A549 (cell line): Measurements from ENCODE around the gene RNF5.

Experiments used
- CTCF ChIP-seq: fragments of >200 bp; sonication (Bioruptor Twin); formaldehyde crosslinking; IDR thresholded peaks from 3 replicates; pipeline ENCODE4 v1.5.1; 2016
- EHMT2 ChIP-seq: fragments of 200-600 bp; sonication (generic); IDR thresholded peaks from 2 replicates; pipeline ENCODE4 v1.6.1; 2016; ENCODE audit warnings: antibody characterized with exemption, low read depth, mild to moderate bottlenecking, moderate library complexity
- KDM1A ChIP-seq: fragments of 200-600 bp; sonication (generic); IDR thresholded peaks from 2 replicates; pipeline ENCODE4 v1.6.1; 2016; ENCODE audit warnings: low read depth, mild to moderate bottlenecking
- MYC ChIP-seq: IDR thresholded peaks from 2 replicates; pipeline ENCODE4 v1.6.1; 2012; ENCODE audit warnings: mild to moderate bottlenecking, inconsistent platforms, low read length, improper control_type of control experiment, borderline replicate concordance
- RFX5 ChIP-seq: fragments of 450-650 bp; IDR thresholded peaks from 2 replicates; pipeline ENCODE4 v1.7.1; 2014; ENCODE audit warnings: antibody characterized with exemption, mild to moderate bottlenecking, moderate library complexity
- USF2 ChIP-seq: fragments of 450-650 bp; IDR thresholded peaks from 2 replicates; pipeline ENCODE4 v1.6.1; 2014; ENCODE audit warnings: antibody characterized with exemption

- TF ChIP-seq KDM1A: no peak
- TF ChIP-seq RFX5: no peak
- TF ChIP-seq USF2: no peak
- no peak for TF ChIP-seq CTCF
- no peak for TF ChIP-seq EHMT2
- no peak for TF ChIP-seq MYC
Measured at GRCh38 chr6:32213649-32214048, 35.4 kb downstream of the RNF5 start.
